ENCODE results near the gene CEACAM1. TPM values are rescaled to one million over a fixed set of nuclear protein-coding genes. Genes with fewer than 3 reads are reported as not detected.
A peak's percentile ranks its signal among the peaks of the same experiment; 100 is the strongest.
"Not testable (repeated sequence)": the region's sequence is repeated elsewhere in the genome, so short reads cannot be mapped to it uniquely, and the experiment has no call there.

Gene CEACAM1
- total RNA-seq, 1 experiment from 2014 or later: 7.1 TPM

GRCh38 chr19:42487798-42488178 lies 40.5 kb downstream of the CEACAM1 start:
- BruUV-seq (replicated peaks): no TSS peak
- H3K27me3 Mint-ChIP-seq (ENCODE audit: insufficient read depth, unreplicated experiment): no peaks in the 10 kb centered on the region
- intact Hi-C loops (cut with micrococcal nuclease; ENCODE audit: unreplicated experiment): loop anchor here (2.0 kb wide), 2 partner anchors 17 to 33 kb away; no protein-coding TSS in a partner anchor
- H3K4me1 Mint-ChIP-seq (ENCODE audit: low read depth, unreplicated experiment): peaks cover 25% of the 10 kb centered on the region
- ChIA-PET CTCF (interaction anchor here (0.7 to 1.6 kb wide), 4 partner anchors 11 to 42 kb away, joined by 3 to 5 read pairs (median 4); no protein-coding TSS in a partner anchor), POLR2A (no interaction called here)
- H3K9me3 Mint-ChIP-seq (ENCODE audit: unreplicated experiment): no peaks in the 10 kb centered on the region
- peak overlapping the region; percentile 85 for H3K27ac Mint-ChIP-seq (ENCODE audit: unreplicated experiment)
- no peaks in the 10 kb centered on the region for H3K9me3 ChIP-seq
- H3K36me3 ChIP-seq (ENCODE audit: control insufficient read depth, insufficient read depth, low read length): no peaks in the 10 kb centered on the region
- TF ChIP-seq CTCF (IDR thresholded peaks at IDR 0.05; ENCODE audit: insufficient read depth in 1 of 2, low read depth in 1 of 2, low read length in 1 of 2, severe bottlenecking in 1 of 2, unreplicated experiment in 1 of 2): no peak
- H3K4me3 Mint-ChIP-seq (ENCODE audit: unreplicated experiment): peak overlapping the region; percentile 17
- DNase-seq: no peak
- peaks cover 13% of the 10 kb centered on the region for H3K36me3 Mint-ChIP-seq (ENCODE audit: insufficient read depth, unreplicated experiment)
- no peaks in the 10 kb centered on the region for H3K27me3 ChIP-seq (replicated peaks; ENCODE audit: control insufficient read depth, insufficient read depth, low read length)
- H3K4me3 ChIP-seq (ENCODE audit: low read depth, low read length): no peak overlapping the region
- H3K4me1 ChIP-seq: peaks cover 58% of the 10 kb centered on the region

GRCh38 chr19:42487032-42487797 lies 41.1 kb downstream of the CEACAM1 start:
- H3K27me3 ChIP-seq (replicated peaks; ENCODE audit: control insufficient read depth, insufficient read depth, low read length): no peaks in the 10 kb centered on the region
- POLR2A ChIA-PET: no interaction called here
- BruUV-seq (replicated peaks): no TSS peak
- CTCF ChIA-PET: interaction anchor here (0.7 to 1.6 kb wide), 4 partner anchors 11 to 42 kb away, joined by 3 to 5 read pairs (median 4); no protein-coding TSS in a partner anchor
- Mint-ChIP-seq H3K4me1 (ENCODE audit: low read depth, unreplicated experiment) (peaks cover 25% of the 10 kb centered on the region), H3K36me3 (ENCODE audit: insufficient read depth, unreplicated experiment) (peaks cover 13% of the 10 kb centered on the region), H3K27ac (ENCODE audit: unreplicated experiment) (peak overlapping the region; percentile 85), H3K4me3 (ENCODE audit: unreplicated experiment) (peak overlapping the region; percentile 17), H3K9me3 (ENCODE audit: unreplicated experiment) (no peaks in the 10 kb centered on the region), H3K27me3 (ENCODE audit: insufficient read depth, unreplicated experiment) (no peaks in the 10 kb centered on the region)
- no peak for TF ChIP-seq CTCF (IDR thresholded peaks at IDR 0.05; ENCODE audit: insufficient read depth in 1 of 2, low read depth in 1 of 2, low read length in 1 of 2, severe bottlenecking in 1 of 2, unreplicated experiment in 1 of 2)
- peaks cover 58% of the 10 kb centered on the region for H3K4me1 ChIP-seq
- H3K36me3 ChIP-seq (ENCODE audit: control insufficient read depth, insufficient read depth, low read length): no peaks in the 10 kb centered on the region
- intact Hi-C loops (cut with micrococcal nuclease; ENCODE audit: unreplicated experiment): loop anchor here (2.0 kb wide), 1 partner anchor 16 kb away; no protein-coding TSS in a partner anchor
- peak; percentile 47 to 65 for DNase-seq
- H3K9me3 ChIP-seq: no peaks in the 10 kb centered on the region
- H3K4me3 ChIP-seq (ENCODE audit: low read depth, low read length): no peak overlapping the region

GRCh38 chr19:42485036-42485435 lies 43.2 kb downstream of the CEACAM1 start:
- H3K4me3 ChIP-seq (ENCODE audit: low read depth, low read length); H3K36me3 Mint-ChIP-seq (ENCODE audit: insufficient read depth, unreplicated experiment); intact Hi-C loops (cut with micrococcal nuclease; ENCODE audit: unreplicated experiment); H3K36me3 ChIP-seq (ENCODE audit: control insufficient read depth, insufficient read depth, low read length); H3K9me3 Mint-ChIP-seq (ENCODE audit: unreplicated experiment); H3K9me3 ChIP-seq; BruUV-seq (replicated peaks); H3K27ac Mint-ChIP-seq (ENCODE audit: unreplicated experiment); H3K4me3 Mint-ChIP-seq (ENCODE audit: unreplicated experiment); H3K27me3 Mint-ChIP-seq (ENCODE audit: insufficient read depth, unreplicated experiment); POLR2A ChIA-PET; H3K27me3 ChIP-seq (replicated peaks; ENCODE audit: control insufficient read depth, insufficient read depth, low read length): not testable (repeated sequence)
- CTCF ChIA-PET: interaction anchor here (0.6 kb wide), 1 partner anchor 118 kb away, joined by 3 read pairs; no protein-coding TSS in a partner anchor
- DNase-seq: peak in 1 of 2 experiments; percentile 30
- H3K4me1 Mint-ChIP-seq (ENCODE audit: low read depth, unreplicated experiment): peaks cover 41% of the 10 kb centered on the region
- peaks cover 64% of the 10 kb centered on the region for H3K4me1 ChIP-seq

Measured in Caco-2 (cell line).